Mesenchymal stem cell (in vitro differentiated cells and primary cell): ENCODE results near the gene CD8A.

ENCODE experiments used
- DNase-seq: peaks from one replicate; pipeline ENCODE4 v3.0.0-alpha.2; 2013
- H2AFZ ChIP-seq: one replicate; pipeline ENCODE4 v1.6.1; 2013; ENCODE audit warnings: low read depth, mild to moderate bottlenecking, control low read depth, inconsistent platforms, low read length, moderate library complexity
- H2AK5ac ChIP-seq: 2 replicates; pipeline ENCODE4 v1.6.1; 2013; ENCODE audit warnings: low read length, moderate library complexity, mild to moderate bottlenecking, inconsistent platforms; ENCODE audit not compliant: severe bottlenecking
- H2BK120ac ChIP-seq: one replicate; pipeline ENCODE4 v1.6.1; 2013; ENCODE audit warnings: low read depth, mild to moderate bottlenecking, inconsistent platforms, low read length, moderate library complexity
- H2BK12ac ChIP-seq, 2 experiments: one replicate each; pipeline ENCODE4 v1.6.1; 2013; ENCODE audit warnings: inconsistent platforms in 2 of 2, low read length in 2 of 2, mild to moderate bottlenecking in 2 of 2, moderate library complexity in 2 of 2, control low read depth in 1 of 2
- H2BK15ac ChIP-seq: one replicate; pipeline ENCODE4 v1.6.1; 2013; ENCODE audit warnings: mild to moderate bottlenecking, low read depth, inconsistent platforms; ENCODE audit not compliant: poor library complexity, severe bottlenecking
- H2BK5ac ChIP-seq: 2 replicates; pipeline ENCODE4 v1.6.1; 2013; ENCODE audit warnings: low read depth, mild to moderate bottlenecking, low read length, control low read depth, inconsistent platforms; ENCODE audit not compliant: poor library complexity, severe bottlenecking
- H3K14ac ChIP-seq, 2 experiments: one replicate each; pipeline ENCODE4 v1.6.1; 2013; ENCODE audit warnings: inconsistent platforms in 2 of 2, low read length in 2 of 2, control low read depth in 1 of 2, mild to moderate bottlenecking in 1 of 2, moderate library complexity in 1 of 2
- H3K18ac ChIP-seq, 2 experiments: one replicate each; pipeline ENCODE4 v1.6.1; 2013; ENCODE audit warnings: inconsistent platforms in 2 of 2, low read length in 2 of 2, control low read depth in 1 of 2, low read depth in 1 of 2, mild to moderate bottlenecking in 1 of 2
- H3K23ac ChIP-seq, 2 experiments: one replicate each; pipeline ENCODE4 v1.6.1; 2013; ENCODE audit warnings: inconsistent platforms in 2 of 2, low read length in 2 of 2, mild to moderate bottlenecking in 2 of 2, moderate library complexity in 2 of 2, control low read depth in 1 of 2
- H3K27ac ChIP-seq: 2 replicates; pipeline ENCODE4 v1.5.1; 2013; ENCODE audit warnings: mild to moderate bottlenecking, moderate library complexity, low read length, control low read depth, inconsistent platforms; ENCODE audit not compliant: poor library complexity, severe bottlenecking
- H3K27me3 ChIP-seq, 2 experiments: 2 replicates each; pipeline versions ENCODE4 v1.6.1 to v1.7.0; 2013; ENCODE audit warnings: low read length in 2 of 2, mild to moderate bottlenecking in 2 of 2, moderate library complexity in 2 of 2, control low read depth in 1 of 2, inconsistent platforms in 1 of 2; ENCODE audit not compliant: control insufficient read depth in 1 of 2, insufficient read depth in 1 of 2
- H3K36me3 ChIP-seq, 2 experiments: 2 replicates each; pipeline versions ENCODE4 v1.6.1 to v1.7.0; 2013; ENCODE audit warnings: low read length in 2 of 2, control low read depth in 1 of 2, inconsistent platforms in 1 of 2, low read depth in 1 of 2, mild to moderate bottlenecking in 1 of 2; ENCODE audit not compliant: insufficient read depth in 2 of 2, control insufficient read depth in 1 of 2
- H3K4ac ChIP-seq, 2 experiments: one replicate each; pipeline ENCODE4 v1.6.1; 2013; ENCODE audit warnings: inconsistent platforms in 2 of 2, low read length in 2 of 2, mild to moderate bottlenecking in 2 of 2, moderate library complexity in 2 of 2, control low read depth in 1 of 2, low read depth in 1 of 2
- H3K4me1 ChIP-seq: 2 replicates; pipeline ENCODE4 v1.6.1; 2013; ENCODE audit warnings: low read depth, low read length, control low read depth; ENCODE audit not compliant: control insufficient read depth, insufficient read depth
- H3K4me2 ChIP-seq: 2 replicates; pipeline ENCODE4 v1.6.1; 2013; ENCODE audit warnings: low read length, mild to moderate bottlenecking, inconsistent platforms; ENCODE audit not compliant: poor library complexity, severe bottlenecking
- H3K4me3 ChIP-seq, 2 experiments: 2 replicates each; pipeline versions ENCODE4 v1.5.1 to v1.7.0; 2013; ENCODE audit warnings: low read length in 2 of 2, mild to moderate bottlenecking in 2 of 2, control low read depth in 1 of 2, low read depth in 1 of 2; ENCODE audit not compliant: insufficient read depth in 1 of 2
- H3K79me1 ChIP-seq: replicated peaks from 2 replicates; pipeline ENCODE4 v1.6.1; 2013; ENCODE audit warnings: mild to moderate bottlenecking, control low read depth, low read length, inconsistent platforms; ENCODE audit not compliant: poor library complexity, severe bottlenecking
- H3K9ac ChIP-seq: 2 replicates; pipeline ENCODE4 v1.7.0; 2013; ENCODE audit warnings: mild to moderate bottlenecking, low read length, moderate library complexity
- H3K9me3 ChIP-seq: 2 replicates; pipeline ENCODE4 v1.7.0; 2013; ENCODE audit warnings: mild to moderate bottlenecking, low read length; ENCODE audit not compliant: control insufficient read depth
- H4K8ac ChIP-seq: one replicate; pipeline ENCODE4 v1.6.1; 2013; ENCODE audit warnings: inconsistent platforms, mild to moderate bottlenecking, low read length, moderate library complexity
- H4K91ac ChIP-seq: one replicate; pipeline ENCODE4 v1.6.1; 2013; ENCODE audit warnings: mild to moderate bottlenecking, low read length, inconsistent platforms
- WGBS: methylation state at CpG from one replicate; pipeline ENCODE4 v1.1.7; 2013; ENCODE audit warnings: mixed read lengths; 5-methylcytosine and 5-hydroxymethylcytosine counted together

Gene CD8A

DNA sequence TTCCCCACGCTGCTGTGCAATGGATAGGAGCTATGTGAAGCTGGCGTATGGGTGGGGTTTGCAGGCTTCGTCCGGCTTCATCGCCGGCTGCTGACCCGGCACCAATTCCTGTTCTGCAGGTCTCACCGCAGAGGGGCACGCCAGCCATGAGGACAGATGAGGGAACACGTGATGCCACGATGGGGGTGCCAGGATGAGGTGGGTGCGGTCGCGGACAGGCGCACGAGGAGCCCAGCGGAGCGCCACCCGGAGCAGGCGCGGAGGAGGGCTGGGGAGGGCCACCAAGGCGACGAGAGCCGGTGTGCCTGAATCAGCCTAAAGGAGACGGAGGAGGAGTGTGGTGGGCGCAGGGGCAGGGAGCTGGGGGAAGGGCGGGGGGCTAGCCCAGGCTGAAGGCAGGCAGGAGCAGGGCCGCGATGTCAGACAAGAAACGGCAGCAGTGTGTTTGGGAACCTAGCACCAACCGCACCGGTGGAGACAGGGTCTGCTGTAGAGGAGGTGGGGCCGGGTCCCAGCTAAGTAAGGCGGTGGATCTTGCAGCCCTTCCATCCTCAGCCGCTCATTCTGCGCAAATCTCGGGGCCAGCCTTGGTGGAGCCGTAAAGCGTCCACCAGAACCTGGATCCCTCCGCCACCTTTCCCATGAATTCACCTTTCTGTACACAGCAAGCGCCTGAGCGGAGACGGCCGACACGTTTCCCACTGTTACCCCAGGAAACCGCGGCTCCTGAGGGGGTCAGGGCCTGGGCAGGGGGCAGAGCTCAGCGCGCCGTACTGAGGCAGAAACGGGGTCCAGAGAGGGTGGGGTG, 17.0 kb upstream of the CD8A start:
- Histone ChIP-seq H3K9me3 (no peaks in the 10 kb centered on the region), H2BK12ac (no peak overlapping the region), H3K9ac (peak overlapping the region; percentile 66), H2BK5ac (no peak overlapping the region), H3K23ac (peak overlapping the region in 1 of 2 experiments; percentile 57), H2BK15ac (no peak overlapping the region), H4K91ac (no peak overlapping the region), H2BK120ac (no peak overlapping the region), H3K4me1 (peaks cover 16% of the 10 kb centered on the region), H3K4me3 (peak overlapping the region; percentile 66 to 80), H3K36me3 (no peaks in the 10 kb centered on the region), H3K14ac (peak overlapping the region in 1 of 2 experiments; percentile 44), H3K27me3 (peaks cover 4 to 26% of the 10 kb centered on the region in 2 experiments), H3K79me1 (no peaks in the 10 kb centered on the region), H2AK5ac (no peak overlapping the region), H3K4ac (no peak overlapping the region), H3K18ac (no peak overlapping the region), H2AFZ (peak overlapping the region; percentile 33), H3K4me2 (peak overlapping the region; percentile 100), H4K8ac (peak overlapping the region; percentile 83), H3K27ac (no peak overlapping the region)
- 1% methylated on average over 39 of the region's 51 CpGs for WGBS
- peak; percentile 15 for DNase-seq

DNA sequence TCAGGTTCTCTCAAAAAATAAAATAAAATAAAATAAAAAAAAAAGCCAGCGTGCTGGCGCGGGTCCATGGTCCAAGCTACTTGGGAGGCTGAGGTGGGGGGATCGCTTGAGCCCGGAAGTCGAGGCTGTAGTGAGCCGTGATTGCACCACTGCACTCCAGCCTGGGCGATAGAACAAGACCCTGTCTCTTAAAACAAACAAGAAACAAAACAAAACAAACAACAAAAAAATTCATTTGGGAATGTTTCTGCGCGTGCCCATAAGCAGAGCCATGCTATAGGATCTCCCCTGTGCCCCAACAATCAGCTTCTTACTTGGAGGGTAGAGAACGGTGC, 16.4 kb upstream of the CD8A start:
- Histone ChIP-seq H2AK5ac (no peak overlapping the region), H2BK12ac (no peak overlapping the region), H4K8ac (no peak overlapping the region), H3K27me3 (peaks cover 4 to 26% of the 10 kb centered on the region in 2 experiments), H3K36me3 (no peaks in the 10 kb centered on the region), H3K79me1 (no peaks in the 10 kb centered on the region), H3K18ac (no peak overlapping the region), H3K4me2 (peak overlapping the region; percentile 100), H2AFZ (peak overlapping the region; percentile 33), H3K4ac (no peak overlapping the region), H3K14ac (no peak overlapping the region), H2BK5ac (no peak overlapping the region), H3K4me3 (peak overlapping the region; percentile 66 to 80), H3K9ac (peak overlapping the region; percentile 66), H2BK15ac (no peak overlapping the region), H3K4me1 (peaks cover 16% of the 10 kb centered on the region), H3K9me3 (no peaks in the 10 kb centered on the region), H2BK120ac (no peak overlapping the region), H3K23ac (no peak overlapping the region), H3K27ac (no peak overlapping the region), H4K91ac (no peak overlapping the region)
- DNase-seq = no peak
- WGBS = 59% methylated on average over 11 of the region's 11 CpGs

DNA sequence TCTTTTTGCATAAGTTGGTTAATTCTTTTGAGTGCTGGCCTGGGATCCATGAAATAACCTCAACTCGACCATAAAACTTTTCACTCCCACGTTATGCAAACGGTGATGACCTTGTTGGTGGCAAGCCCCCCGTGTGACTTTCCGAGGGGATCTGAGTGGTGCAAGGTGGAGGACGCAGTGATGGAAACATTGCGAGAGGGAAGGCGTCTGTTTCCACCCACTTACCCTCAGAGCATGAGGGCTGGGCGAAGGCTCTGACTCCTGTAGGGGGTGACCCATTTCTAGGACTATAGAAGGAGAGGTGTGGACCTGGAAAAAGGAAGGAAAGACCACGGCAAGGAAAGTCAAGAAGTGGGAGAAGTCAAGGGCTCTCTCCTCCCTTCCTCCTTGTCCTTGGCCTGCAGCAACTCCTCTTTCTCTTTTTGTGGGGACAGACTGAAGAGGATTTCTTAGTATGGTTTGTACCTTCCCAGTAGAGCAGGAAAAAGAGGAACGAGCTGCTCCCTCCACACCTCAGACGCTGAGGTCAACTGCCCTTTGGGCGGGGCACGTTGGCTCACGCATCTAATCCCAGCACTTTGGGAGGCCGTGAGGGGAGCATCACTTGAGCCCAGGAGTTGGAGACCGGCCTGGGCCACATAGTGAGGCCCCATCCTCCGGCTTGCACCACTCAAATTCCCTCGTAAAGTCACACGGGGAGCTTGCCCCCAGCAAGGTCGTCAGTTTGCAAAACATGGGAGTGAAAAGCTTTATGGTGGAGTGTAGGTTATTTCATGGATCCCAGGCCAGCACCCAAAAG, 15.5 kb upstream of the CD8A start:
- Histone ChIP-seq H3K9me3 (no peaks in the 10 kb centered on the region), H3K27ac (no peak overlapping the region), H2BK5ac (no peak overlapping the region), H2BK15ac (no peak overlapping the region), H2BK12ac (no peak overlapping the region), H3K4me2 (no peak overlapping the region), H3K9ac (no peak overlapping the region), H3K18ac (no peak overlapping the region), H3K4ac (no peak overlapping the region), H3K27me3 (peaks cover 5 to 26% of the 10 kb centered on the region in 2 experiments), H3K14ac (no peak overlapping the region), H4K91ac (no peak overlapping the region), H3K23ac (no peak overlapping the region), H4K8ac (no peak overlapping the region), H3K4me3 (no peak overlapping the region), H2BK120ac (no peak overlapping the region), H3K36me3 (no peaks in the 10 kb centered on the region), H2AFZ (no peak overlapping the region), H2AK5ac (no peak overlapping the region), H3K4me1 (peaks cover 16% of the 10 kb centered on the region), H3K79me1 (no peaks in the 10 kb centered on the region)
- no peak for DNase-seq
- WGBS = 90% methylated on average over 17 of the region's 21 CpGs

DNA sequence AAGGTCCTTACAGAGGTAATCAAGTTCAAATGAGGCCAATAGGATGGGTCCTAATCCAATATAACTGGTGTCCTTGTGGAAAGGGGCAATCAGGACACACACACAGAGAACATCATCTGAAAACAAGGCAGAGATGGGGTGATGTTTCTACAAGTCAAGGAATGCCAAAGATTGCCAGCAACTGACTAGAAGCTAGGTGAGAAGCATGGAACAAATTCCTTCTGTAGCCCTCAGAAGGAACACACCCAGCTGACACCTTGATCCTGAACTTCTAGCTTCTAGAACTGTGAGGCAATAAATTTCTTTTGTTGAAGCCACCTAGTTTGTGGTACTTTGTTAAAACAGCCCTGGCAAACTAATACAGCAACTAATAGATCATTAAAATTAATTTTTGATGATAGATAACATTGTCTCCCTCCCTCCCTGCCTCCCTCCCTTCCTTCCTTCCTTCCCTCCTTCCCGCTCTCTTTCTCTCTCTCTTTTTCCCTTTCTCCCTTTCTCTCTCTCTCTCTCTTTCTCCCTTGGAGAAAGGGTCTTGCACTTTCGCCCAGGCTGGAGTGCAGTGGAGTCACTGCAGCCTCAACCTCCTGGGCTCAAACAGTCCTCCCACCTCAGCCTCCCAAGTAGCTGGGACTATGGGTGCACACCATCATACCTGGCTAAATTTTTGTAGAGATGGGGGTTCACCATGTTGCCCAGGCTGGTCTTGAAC, 10.3 kb upstream of the CD8A start:
- Histone ChIP-seq H3K14ac (no peak overlapping the region), H3K18ac (no peak overlapping the region), H2BK15ac (no peak overlapping the region), H4K91ac (no peak overlapping the region), H3K4me3 (no peak overlapping the region), H3K27me3 (peaks cover 8 to 12% of the 10 kb centered on the region in 2 experiments), H3K4ac (no peak overlapping the region), H2AFZ (no peak overlapping the region), H3K9ac (no peak overlapping the region), H2BK12ac (no peak overlapping the region), H2AK5ac (no peak overlapping the region), H2BK120ac (no peak overlapping the region), H3K23ac (no peak overlapping the region), H3K4me1 (no peaks in the 10 kb centered on the region), H3K9me3 (peaks cover 15% of the 10 kb centered on the region), H3K4me2 (no peak overlapping the region), H3K79me1 (no peaks in the 10 kb centered on the region), H4K8ac (no peak overlapping the region), H3K27ac (no peak overlapping the region), H3K36me3 (no peaks in the 10 kb centered on the region), H2BK5ac (no peak overlapping the region)
- no peak for DNase-seq
- WGBS = 81% methylated on average over 2 of the region's 2 CpGs
